ENCODE results near the gene GAD2. TPM values are rescaled to one million over a fixed set of nuclear protein-coding genes. Genes with fewer than 3 reads are reported as not detected.

The GAD2 gene
- total RNA-seq, 1 experiment from 2014 or later, result not detected

- H3K4me1 ChIP-seq (ENCODE audit: control insufficient read depth, insufficient read depth, low read length), result no peaks in the 10 kb centered on the region
- DNase-seq (ENCODE audit: low read depth, low spot score), result no peak
- TF ChIP-seq REST (IDR thresholded peaks at IDR 0.05; ENCODE audit: insufficient read depth in 1 of 2, low read depth in 2 of 2, low read length in 1 of 2), result no peak
- TF ChIP-seq CTCF (IDR thresholded peaks at IDR 0.05), result no peak
- no peak for TF ChIP-seq POLR2AphosphoS5 (IDR thresholded peaks at IDR 0.05; ENCODE audit: low read depth, low read length)
- no peak for TF ChIP-seq TCF7L2 (IDR thresholded peaks at IDR 0.05; ENCODE audit: low read depth, low read length)
- TF ChIP-seq SIN3A (IDR thresholded peaks at IDR 0.05; ENCODE audit: borderline replicate concordance, insufficient read depth, low read depth, low read length), result no peak
- no peaks in the 10 kb centered on the region for H3K36me3 ChIP-seq (ENCODE audit: control insufficient read depth, insufficient read depth, low read length)
- H3K4me3 ChIP-seq (ENCODE audit: low read depth in 2 of 2, low read length in 2 of 2), result no peak overlapping the region
- in situ Hi-C loops (cut with HindIII; ENCODE audit: low pct_unique_long_range_greater_than_20kb, low sequenced_read_pairs), result no loop called here
- no peaks in the 10 kb centered on the region for H3K9me3 ChIP-seq (ENCODE audit: control insufficient read depth, insufficient read depth, low read depth, low read length)
- no TSS peak for BruUV-seq (replicated peaks)
- H3K27ac ChIP-seq (ENCODE audit: low read length), result no peak overlapping the region
- ATAC-seq, result no peak
- intact Hi-C loops (cut with micrococcal nuclease; ENCODE audit: unreplicated experiment), result no loop called here
- H3K27me3 ChIP-seq (ENCODE audit: control insufficient read depth, insufficient read depth, low read length), result no peaks in the 10 kb centered on the region
- CTCF ChIA-PET, result no interaction called here
- POLR2A ChIA-PET, result no interaction called here
These were observed 15.6 kb downstream of the GAD2 start for GRCh38 chr10:26232174-26232573.

GRCh38 chr10:26235761-26236160 is 19.2 kb downstream of the GAD2 start:
- BruUV-seq (replicated peaks), result no TSS peak
- intact Hi-C loops (cut with micrococcal nuclease; ENCODE audit: unreplicated experiment) (no loop called here), in situ Hi-C loops (cut with HindIII; ENCODE audit: low pct_unique_long_range_greater_than_20kb, low sequenced_read_pairs) (no loop called here)
- ATAC-seq (no peak), DNase-seq (ENCODE audit: low read depth, low spot score) (no peak)
- H3K27ac ChIP-seq (ENCODE audit: low read length), result no peak overlapping the region
- no peaks in the 10 kb centered on the region for H3K4me1 ChIP-seq (ENCODE audit: control insufficient read depth, insufficient read depth, low read length)
- POLR2A ChIA-PET, result no interaction called here
- no peaks in the 10 kb centered on the region for H3K9me3 ChIP-seq (ENCODE audit: control insufficient read depth, insufficient read depth, low read depth, low read length)
- no peaks in the 10 kb centered on the region for H3K36me3 ChIP-seq (ENCODE audit: control insufficient read depth, insufficient read depth, low read length)
- CTCF ChIA-PET, result no interaction called here
- no peaks in the 10 kb centered on the region for H3K27me3 ChIP-seq (ENCODE audit: control insufficient read depth, insufficient read depth, low read length)
- TF ChIP-seq SIN3A (IDR thresholded peaks at IDR 0.05; ENCODE audit: borderline replicate concordance, insufficient read depth, low read depth, low read length) (no peak), CTCF (IDR thresholded peaks at IDR 0.05) (no peak), TCF7L2 (IDR thresholded peaks at IDR 0.05; ENCODE audit: low read depth, low read length) (no peak)
- no peak overlapping the region for H3K4me3 ChIP-seq (ENCODE audit: low read depth in 2 of 2, low read length in 2 of 2)
